ENCODE data around the gene RNFT2.
"Not testable (repeated sequence)": the region's sequence is repeated elsewhere in the genome, so short reads cannot be mapped to it uniquely, and the experiment has no call there.

RNFT2 gene

DNA sequence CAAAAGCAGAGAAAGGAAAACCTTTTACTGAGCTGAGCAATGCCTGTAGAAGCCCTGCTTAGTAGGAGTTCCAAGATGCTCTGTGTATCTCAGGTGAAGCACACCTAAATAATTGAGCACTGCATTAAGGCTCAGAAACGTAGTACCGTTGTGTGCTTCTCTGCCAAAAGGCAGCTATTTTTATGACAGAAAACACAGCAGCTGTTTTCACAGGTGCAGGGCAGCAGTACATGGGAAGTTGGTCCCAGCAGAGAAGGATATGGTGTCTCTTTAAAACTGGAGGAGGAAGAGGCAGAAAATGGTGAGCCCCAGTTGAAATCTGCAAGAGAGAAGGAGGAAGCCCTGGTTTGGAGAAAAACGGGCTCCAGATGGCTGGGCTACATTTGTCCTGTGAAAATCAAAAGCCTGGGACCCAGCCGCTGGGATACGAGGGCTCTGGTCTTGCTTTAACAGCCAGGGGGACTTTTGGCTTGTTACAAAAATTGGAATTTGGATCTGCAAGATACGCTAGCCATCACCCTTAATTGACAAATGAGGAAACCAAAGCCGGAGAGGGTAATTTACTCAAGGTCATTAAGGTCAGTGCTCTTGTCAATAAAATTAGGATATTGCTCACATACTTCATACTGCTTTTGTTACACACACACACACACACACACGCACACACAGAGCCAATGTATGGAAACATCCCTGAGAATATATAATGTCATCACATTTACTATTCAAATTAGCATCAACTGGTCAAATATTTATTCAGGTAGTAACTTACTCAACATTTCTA lies 27.6 kb upstream of the RNFT2 start:
- DNase-seq (ENCODE audit: low spot score): no peak

GRCh38 chr12:116712458-116713303 lies 25.4 kb upstream of the RNFT2 start:
- no peak for DNase-seq (ENCODE audit: low spot score)

- no peak for DNase-seq (ENCODE audit: low spot score)
These were observed 24.6 kb upstream of the RNFT2 start for GRCh38 chr12:116713527-116713926.

- no peak for DNase-seq (ENCODE audit: low spot score)
These were observed 23.9 kb upstream of the RNFT2 start for GRCh38 chr12:116714175-116714574.

DNA sequence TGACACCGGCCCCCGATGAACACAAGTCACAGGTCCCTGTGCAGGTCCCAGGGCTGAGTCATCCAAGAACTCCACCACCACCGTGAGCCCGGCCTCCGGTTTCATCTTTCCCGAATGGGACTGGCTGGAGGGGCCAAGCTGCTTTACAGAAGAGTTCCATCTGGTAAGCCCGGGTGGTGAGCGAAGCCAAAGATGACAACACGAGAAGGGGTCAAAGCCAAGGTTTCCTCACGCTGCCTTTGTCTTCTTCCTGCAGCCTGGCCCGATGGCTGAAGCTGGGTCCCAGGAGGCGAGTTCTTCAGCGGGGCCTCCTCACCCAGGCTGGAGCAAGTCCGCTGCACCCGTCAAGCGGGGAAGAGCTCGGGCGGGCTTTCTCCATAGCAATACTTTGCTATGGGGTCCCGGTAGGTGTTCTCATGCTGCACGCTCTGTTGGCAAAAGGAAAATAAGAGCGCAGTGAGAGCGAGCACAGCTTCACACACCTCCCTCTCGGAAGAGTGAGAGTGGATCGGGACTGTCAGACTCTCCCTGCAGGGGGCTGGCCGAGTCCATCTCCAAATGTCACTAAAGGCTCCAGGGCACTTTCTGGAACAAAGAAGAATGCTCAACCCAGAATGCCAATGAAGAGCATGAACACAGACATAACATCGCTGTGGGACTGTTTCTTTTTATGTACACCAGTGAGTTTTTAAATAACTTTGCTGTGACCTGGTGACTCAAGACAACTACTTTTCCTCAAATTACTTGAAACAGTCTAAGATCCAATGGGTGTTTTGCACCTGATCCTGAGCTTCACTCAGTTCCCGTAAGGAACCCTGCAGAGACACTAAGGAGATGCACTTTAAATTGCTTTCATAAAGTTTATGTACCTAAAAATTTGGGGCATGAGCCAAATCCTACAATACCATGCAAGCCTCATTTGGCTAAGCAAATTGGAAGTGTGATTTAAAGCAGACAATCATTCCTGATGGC lies 20.4 kb upstream of the RNFT2 start:
- no peak for DNase-seq (ENCODE audit: low spot score)

DNA sequence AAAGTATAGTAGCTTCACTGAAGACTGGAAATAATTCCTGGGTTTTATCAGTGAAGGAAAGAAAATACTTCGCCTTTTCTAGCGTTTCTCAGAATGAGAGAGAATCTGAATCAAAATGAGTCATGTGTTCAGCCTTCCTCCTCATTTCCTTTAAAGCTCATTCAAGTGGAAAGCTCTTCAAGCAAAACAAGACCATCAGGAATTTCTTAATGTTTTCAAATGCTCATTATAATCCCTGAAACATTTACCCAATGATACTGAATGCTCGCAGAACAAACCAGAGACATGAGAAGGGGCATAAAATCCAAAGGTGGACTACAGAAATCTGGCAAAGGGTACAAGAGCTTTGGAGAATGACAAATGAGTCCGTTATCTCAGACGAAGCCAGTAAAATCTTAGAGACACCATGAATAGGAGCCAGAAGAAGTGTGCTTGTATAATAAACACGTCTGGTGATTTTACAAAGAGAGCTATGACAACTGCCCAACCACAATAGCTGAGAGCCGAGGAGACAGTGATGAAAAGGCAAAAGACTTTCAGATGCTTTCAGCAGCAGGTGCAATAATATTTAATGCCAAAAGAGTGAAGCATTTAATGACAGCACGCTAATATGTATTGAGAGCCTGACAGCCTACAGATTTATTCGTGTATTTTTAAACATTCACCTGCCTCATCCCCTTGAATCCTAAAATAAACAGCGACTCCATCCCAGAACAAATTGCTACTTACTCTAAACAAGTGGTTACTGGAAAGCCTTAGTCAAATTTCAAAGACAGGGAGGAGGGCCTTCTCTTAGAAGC lies 19.3 kb upstream of the RNFT2 start:
- DNase-seq (ENCODE audit: low spot score): no peak

- no peak for DNase-seq (ENCODE audit: low spot score)
These were observed 18.2 kb upstream of the RNFT2 start for GRCh38 chr12:116719731-116720528.

DNA sequence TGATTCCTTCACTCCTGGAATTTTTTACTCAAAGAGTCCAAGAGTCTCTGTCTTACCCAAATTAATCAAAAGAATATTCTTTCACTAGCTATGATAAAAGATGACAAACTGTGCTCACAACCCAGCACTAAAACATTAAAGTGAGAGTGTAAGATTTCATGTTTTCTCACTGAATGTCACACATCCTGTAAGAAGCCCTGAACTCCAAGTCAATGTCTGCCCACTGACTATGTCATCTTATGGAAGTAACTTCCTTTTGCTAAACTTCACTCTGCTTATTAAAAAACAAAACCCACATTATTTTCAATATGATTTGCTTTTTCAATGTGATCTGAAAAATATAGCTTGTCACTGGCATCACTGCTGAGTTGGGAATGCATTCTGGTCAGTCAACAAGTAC lies 15.9 kb upstream of the RNFT2 start:
- no peak for DNase-seq (ENCODE audit: low spot score)

DNA sequence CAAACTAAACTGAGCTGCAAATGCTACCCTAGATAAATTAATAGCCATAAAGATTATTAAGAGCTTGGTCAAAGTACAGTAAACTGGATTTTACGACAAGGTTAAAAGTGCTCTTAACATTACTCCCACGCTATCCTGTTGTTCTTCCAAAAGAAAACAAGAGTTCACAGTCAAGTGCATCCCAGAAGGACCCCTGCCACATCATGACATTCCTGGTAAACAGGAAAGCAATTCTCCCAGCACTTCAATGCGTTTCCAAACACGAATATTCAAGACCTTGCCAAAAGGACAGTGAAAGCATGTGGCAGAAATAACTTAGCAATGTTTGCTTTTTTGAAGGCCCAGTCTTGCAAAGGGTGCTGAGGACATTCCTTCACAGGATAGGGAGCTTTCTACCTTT lies 11.4 kb upstream of the RNFT2 start:
- DNase-seq (ENCODE audit: low spot score): no peak

- no peak for DNase-seq (ENCODE audit: low spot score)
These were observed 10.9 kb upstream of the RNFT2 start for GRCh38 chr12:116727261-116727660.

GRCh38 chr12:116727891-116728290 lies 10.2 kb upstream of the RNFT2 start:
- DNase-seq (ENCODE audit: low spot score): no peak

DNA sequence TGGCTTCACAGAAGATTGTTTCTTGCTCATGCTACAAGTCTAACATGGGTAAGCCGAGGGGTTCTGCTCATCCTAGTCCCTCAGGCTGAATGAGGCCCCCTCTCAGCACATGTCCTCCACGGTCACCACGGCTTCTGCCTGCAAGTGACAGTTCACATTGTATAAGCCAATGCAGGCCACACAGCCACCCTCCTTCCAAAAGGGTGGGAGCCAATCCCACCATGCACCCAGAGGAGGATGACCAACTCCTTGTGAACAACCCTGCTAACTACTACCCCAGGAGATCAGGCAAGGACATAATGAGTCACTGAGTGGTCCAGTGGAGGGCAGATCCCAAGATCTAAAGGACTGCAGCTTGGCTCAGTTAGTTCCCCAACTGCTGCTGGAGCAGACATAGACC lies 6.3 kb upstream of the RNFT2 start:
- no peak for DNase-seq (ENCODE audit: low spot score)

DNA sequence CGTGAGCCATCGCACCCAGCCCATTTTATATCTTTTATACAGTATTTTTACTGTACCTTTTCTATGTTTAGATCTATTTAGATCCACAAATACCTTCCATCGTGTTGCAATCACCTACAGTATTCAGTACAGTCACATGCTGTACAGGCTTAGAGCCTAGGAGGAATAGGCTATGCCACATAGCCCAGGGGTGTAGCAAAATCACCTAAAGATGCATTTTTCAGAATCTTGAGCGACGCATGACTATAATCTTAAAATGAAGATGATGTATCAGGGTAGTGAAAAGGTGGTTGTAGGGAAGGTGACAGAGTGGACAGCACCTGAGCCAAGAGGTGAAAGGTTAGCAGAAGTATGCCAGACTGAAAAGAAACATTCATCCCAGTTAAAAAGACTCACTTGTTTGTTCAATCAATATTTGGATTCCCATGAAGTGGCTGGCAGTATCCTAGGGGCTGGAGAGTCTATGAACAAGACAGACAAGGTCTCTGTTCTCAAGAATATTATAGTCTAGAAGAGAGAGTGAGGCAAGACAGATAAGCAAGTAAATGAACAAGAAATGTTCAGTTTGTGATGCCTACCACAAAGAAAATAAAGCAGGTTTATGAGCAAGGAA lies 3.9 kb upstream of the RNFT2 start:
- DNase-seq (ENCODE audit: low spot score): peak; percentile 48

DNA sequence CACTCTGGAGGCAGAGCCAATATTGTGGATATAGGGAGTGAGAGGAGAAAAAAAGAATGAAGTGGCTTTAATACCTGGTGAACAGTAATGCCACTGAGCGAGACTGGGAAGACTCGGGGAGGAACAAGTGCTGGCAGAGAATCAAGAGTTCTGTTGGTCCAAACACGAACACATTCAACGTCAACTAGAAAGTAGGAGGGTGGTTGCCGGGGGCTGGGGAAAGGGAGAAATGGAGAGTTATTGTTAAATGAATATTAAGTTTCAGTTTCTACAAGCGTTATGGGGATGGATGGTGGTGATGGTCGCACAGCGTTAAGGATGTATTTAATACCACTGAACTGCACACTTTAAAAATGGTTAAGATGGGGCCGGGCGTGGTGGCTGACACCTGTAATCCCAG lies 3.0 kb upstream of the RNFT2 start:
- no peak for DNase-seq (ENCODE audit: low spot score)

- peak; percentile 49 for DNase-seq (ENCODE audit: low spot score)
These were observed 2.0 kb upstream of the RNFT2 start for GRCh38 chr12:116735951-116736599.

DNA sequence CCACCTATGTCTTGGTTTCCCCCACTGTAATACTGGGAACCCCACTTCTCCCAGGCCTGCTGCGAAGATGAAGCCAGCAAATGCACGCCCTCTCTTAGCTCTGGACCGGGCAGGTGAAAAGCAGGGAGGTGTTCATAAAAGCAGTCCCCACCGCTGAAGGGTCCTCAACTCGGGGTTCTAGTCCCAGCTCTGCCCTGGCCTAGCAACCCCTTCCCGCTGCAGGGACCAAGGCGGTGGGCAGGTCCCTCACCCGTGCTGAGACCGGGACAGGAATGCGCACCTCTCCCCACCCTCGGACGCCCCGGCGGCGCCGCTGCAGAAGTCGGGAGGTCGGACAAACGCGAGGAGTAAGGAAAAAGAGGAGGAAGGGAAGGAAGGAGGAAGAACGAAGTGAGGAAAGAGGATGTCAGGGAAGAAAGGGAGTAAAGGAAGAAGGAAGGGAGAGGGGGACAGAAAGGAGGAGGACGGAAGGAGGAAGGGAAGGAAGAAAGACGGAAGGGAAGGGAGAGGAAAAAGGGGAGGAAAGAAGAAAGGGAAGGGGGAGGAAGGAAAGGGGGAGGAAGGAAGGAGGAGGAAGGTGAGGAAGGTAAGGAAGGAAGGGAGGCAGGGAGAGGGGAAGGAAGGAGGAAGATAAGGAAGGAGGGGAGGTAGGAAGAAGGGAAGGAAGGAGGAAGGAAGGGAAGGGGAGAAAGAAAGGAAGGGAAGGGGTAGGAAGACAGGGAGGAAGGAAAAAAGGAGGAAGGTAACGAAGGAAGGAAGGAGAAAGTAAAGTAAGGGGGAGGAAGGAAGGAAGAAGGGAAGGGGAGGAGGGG lies 947 bp upstream of the RNFT2 start:
- no peak for DNase-seq (ENCODE audit: low spot score)

DNA sequence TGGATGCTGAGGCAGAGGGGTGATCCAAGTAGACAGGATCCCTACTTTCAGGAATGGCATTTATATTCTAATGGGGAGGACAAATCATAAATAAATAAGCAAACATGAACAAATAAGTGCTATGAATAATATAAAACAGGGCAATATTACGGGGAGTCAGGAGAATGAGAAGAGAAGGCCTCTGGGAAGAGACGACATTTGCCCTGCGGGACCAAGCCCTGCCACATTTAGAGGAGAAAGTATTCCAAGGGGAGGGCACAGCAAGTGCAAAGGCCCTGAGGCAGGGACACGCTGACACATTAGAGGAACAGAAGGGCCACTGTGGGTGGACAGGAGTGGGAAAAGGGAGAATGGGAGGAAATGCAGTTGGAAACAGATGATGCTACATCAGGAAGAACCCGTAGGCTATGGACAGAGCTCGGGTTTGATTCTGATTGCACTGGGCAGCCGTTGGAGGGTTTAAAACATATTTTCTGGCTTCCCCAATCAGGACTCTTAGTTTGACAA lies 1.3 kb downstream of the RNFT2 start:
- no peak for DNase-seq (ENCODE audit: low spot score)

DNA sequence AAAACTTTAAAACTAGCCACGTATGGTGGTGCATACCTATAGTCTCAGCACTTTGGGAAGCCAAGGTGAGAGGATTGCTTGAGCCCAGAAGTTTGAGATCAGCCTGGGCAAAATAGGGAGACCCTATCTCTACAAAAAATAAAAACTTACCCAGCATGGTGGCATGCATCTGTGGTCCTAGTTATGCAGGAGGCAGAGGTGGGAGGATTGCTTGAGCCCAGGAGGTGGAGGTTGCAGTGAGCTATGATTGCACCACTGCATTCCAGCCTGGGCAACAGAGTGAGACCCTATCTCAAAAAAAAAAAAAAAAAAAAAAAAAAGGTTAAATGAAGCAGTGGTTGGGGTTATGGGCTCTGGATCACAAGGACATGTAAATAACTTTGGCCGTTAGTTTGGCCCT lies 4.7 kb downstream of the RNFT2 start:
- not testable (repeated sequence) for DNase-seq (ENCODE audit: low spot score)

All from HuH-7.5 (cell line).